SK-N-DZ (cell line): Measurements from ENCODE around the gene CD248.
A peak's percentile ranks its signal among the peaks of the same experiment; 100 is the strongest.

Experiments
- DNase-seq: peaks from one replicate; pipeline ENCODE4 v3.0.0-alpha.2; 2015; ENCODE audit warnings: low spot score

CD248 gene

GRCh38 chr11:66340596-66341501 lies 24.0 kb upstream of the CD248 start:
- no peak for DNase-seq

- no peak for DNase-seq
These were observed 23.0 kb upstream of the CD248 start for GRCh38 chr11:66339686-66340483.

- no peak for DNase-seq
These were observed 22.4 kb upstream of the CD248 start for GRCh38 chr11:66339162-66339675.

- DNase-seq = no peak
These were observed 21.7 kb upstream of the CD248 start for GRCh38 chr11:66338276-66339161.

- DNase-seq = no peak
These were observed 20.5 kb upstream of the CD248 start for GRCh38 chr11:66337103-66337899.

GRCh38 chr11:66336234-66337102 lies 19.6 kb upstream of the CD248 start, which contains the start of gene RIN1:
Gene RIN1 (minus strand): TSS chr11:66336434. CDS start chr11:66336402, 32 bp downstream.
- peak; percentile 62 for DNase-seq

- DNase-seq = no peak
These were observed 18.8 kb upstream of the CD248 start for GRCh38 chr11:66335531-66336233.

- no peak for DNase-seq
These were observed 18.0 kb upstream of the CD248 start for GRCh38 chr11:66334605-66335442.

GRCh38 chr11:66333896-66334604 lies 17.2 kb upstream of the CD248 start:
- DNase-seq = no peak

GRCh38 chr11:66333220-66333877 lies 16.5 kb upstream of the CD248 start:
- no peak for DNase-seq

- no peak for DNase-seq
These were observed 15.8 kb upstream of the CD248 start for GRCh38 chr11:66332371-66333219.

GRCh38 chr11:66331542-66332370 lies 14.9 kb upstream of the CD248 start:
- no peak for DNase-seq

- peak; percentile 55 for DNase-seq
These were observed 14.1 kb upstream of the CD248 start for GRCh38 chr11:66330931-66331330.

GRCh38 chr11:66329165-66329673 lies 12.4 kb upstream of the CD248 start:
- DNase-seq = no peak
